ENCODE results near the gene CCDC13.

Gene CCDC13

DNA sequence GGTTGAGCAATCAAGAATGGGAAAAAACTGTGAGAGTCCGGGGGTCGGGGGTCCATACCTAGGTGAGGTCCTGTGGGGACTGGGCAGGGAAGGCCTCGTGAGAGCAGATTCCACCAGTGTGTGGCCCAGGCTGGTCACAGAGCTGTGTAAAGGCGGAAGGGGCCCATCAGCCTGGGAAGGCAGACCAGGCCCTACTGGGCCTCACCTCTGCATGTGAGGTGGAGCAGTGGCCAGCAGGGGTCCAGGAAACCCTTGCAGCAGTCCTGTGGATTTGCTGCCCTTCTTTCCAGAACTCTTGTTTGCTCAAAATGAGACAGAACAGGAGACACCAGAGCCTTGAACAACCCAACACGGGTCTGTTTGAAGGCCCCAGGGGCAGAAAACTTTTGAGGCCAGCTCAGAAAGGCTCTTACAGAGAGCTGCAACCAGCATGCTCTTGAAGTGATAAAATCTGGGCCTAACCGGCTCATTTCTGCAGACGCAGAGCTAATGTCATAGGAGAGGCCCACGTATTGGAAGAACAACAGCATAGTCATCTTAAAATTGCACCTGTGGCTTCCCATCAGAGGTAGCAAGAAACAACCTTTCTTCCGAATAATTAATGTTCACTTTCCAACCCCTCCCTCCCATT, 40.1 kb downstream of the CCDC13 start:
- DNase-seq: peak in 1 of 2 experiments; percentile 5

GRCh38 chr3:42732196-42732828, 40.7 kb downstream of the CCDC13 start:
- DNase-seq: no peak

DNA sequence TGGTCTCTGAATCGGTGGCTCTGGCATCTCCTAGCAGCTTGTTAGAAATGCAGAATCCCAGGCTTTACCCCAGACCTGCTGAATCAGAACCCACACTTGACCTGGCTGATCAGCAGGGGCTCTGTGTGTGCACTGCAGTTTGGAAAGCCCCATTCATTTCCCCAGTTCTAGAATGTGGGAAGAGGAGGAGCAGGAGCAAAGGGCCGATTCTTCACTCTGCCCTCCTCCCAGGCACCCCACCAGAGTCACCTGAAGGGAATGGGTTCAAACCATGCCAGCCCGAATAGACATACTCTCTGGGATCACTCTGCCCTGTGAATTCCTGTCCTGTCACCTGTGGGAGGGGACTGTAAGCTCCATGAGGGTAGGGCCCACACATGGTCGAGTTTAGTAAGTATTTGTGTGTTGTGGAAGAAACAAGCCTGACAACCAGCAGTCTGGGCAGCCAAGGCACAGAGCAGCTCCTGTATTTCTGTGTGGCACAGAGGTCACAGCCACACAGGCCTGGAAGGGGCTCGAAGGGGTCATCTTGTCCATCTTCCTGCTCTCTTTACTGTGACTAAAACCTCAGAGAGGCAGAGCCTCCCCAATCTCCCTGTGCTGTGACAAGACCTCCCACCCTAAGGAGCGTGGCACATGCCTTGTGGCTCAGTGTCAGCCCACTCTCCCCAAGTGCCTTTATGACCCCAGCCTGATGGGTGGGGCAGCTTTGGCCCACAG, 41.4 kb downstream of the CCDC13 start:
- no peak for DNase-seq

- DNase-seq: no peak
These were observed 42.2 kb downstream of the CCDC13 start for GRCh38 chr3:42730706-42731420.

GRCh38 chr3:42730294-42730693, 42.8 kb downstream of the CCDC13 start:
- no peak for DNase-seq

DNA sequence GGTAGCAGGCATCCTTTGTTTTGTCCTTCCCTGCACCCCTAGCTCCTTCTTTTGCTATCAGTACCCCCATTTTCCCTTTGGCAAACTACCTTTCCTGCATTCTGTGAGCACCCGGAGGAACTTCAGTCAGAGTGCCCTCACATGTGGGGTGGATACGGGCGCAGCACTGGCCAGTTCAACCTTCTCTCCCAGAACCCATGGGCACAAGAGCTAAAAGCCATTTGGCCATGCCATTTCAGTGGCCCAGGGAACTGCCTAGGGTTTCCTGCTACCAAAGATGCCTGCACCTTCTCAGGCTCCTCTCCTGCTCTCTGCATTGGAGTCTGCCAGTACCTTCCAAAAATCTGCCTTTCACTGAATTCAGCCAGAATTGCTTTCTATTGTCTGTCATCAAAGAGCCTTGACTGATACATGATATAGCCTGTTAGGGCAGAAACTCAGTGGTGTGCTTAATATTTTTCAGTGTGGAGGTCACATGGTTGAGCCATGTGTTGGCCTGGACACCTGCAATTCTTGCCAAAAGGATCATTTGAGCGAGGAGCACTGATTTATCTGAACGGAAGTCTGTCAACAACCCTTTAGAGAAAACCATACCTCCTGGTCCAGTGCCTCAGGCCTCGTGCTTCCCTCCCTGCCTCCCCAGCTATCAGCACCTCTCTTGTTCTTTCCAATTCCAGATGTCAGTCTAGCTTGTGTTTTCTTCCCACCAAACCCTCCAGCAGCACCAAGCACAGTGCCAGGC, 43.5 kb downstream of the CCDC13 start:
- DNase-seq: no peak

DNA sequence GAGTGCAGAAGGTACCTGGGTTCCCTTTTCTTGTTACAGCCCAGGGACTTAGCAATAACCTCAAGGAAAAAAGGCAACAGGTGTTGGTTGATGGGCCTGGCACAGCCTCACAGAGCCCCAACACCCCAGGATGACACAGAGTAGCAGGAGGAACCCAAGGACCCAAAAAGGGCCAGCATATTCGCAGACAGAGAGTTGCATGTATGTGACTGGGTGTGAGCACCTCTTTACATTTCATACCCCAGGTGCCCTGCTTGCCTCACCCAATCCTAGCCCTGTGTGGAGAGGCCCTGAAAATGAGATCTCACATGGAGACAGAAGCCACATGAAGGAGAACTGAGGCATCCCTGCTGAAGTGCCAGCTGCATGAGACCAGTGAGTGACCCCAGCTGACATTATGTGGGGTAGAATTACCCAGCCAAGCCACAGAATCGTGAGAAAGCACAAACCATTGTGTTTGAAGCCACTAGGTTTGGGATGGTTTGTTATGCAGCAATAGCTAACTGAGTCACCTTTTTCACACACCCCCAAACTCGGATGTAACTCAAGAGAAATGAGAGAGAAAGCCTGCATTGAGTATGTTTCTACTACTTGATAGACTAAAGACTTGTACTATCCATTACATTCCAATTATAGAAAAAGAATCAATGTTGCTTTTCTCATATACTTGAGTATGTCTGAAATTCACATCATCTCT, 44.2 kb downstream of the CCDC13 start:
- DNase-seq: no peak

DNA sequence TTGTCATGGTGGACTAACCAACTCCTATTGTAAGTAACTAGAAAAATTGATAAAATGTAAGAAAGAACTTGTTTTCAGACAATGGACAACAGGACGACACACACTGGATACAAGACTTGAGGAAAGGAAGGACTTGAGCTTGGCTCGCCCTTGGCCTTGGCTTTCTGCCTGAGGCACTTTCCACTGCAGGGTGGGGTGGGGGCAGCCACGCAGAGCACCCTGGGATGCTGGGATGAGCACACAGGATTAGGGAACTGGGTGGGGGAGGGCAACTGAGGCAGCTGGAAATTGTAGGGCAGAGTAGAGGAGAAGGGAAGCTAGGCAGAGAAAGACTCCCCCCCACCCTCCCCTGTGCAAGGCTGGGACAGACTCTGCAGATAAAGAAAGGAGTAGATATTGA, 45.0 kb downstream of the CCDC13 start:
- DNase-seq: no peak

DNA sequence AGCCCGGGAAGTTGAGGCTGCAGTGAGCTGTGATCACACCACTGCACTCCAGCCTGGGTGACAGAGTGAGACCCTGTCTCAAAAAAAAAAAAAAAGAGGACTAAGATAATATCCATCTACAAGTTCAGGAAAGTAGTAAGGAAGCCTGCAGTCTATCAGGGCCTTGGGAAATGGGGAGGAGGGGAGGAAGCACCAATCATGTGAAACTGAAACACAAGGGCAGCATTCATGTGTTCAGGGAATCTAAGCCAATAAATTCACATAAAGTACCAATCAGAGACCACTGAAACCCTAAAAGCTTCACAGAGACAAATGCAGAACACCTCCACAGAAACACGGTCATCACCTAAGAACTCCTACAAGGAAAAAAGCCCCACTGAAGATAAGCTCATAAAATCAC, 47.6 kb downstream of the CCDC13 start:
- no peak for DNase-seq

DNA sequence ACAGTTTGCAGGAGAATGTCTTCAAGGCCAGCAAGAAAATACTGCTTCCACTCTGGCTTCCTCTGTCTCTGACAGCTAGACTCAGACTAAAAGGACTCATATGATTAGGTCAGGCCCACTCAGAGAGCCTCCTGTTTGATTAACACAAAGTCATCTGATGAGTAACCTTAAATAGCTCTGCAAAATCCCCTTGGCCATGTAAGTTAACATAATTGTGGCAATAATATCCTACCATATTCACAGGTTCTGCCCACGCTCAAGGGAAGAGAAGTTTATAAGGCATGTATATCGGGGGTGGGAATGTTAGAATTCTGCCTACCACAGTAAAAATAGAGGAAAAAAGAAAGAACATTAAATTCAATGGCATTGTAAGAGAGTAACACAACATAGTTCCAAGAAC, 49.8 kb downstream of the CCDC13 start:
- no peak for DNase-seq

All from SHP77 (cell line).